Liver (tissue), 9 donors: ENCODE results near the gene XXYLT1. TPM values are rescaled to one million over a fixed set of nuclear protein-coding genes. Genes with fewer than 3 reads are reported as not detected.

Source experiments
- DNase-seq: peaks from one replicate; pipeline ENCODE4 v3.0.0-alpha.2; 2017; ENCODE audit warnings: low spot score
- H3K27ac ChIP-seq, 2 donors: one replicate each; pipeline ENCODE4 v1.7.0; 2013; ENCODE audit warnings: inconsistent platforms in 2 of 2, low read length in 2 of 2, control low read depth in 1 of 2, low read depth in 1 of 2, mild to moderate bottlenecking in 1 of 2
- H3K27me3 ChIP-seq, 4 donors: one replicate each; pipeline versions ENCODE4 v1.6.1 to v1.7.0; 2013; ENCODE audit warnings: low read length in 3 of 4, inconsistent platforms in 1 of 4, mild to moderate bottlenecking in 1 of 4, moderate library complexity in 1 of 4; ENCODE audit not compliant: control insufficient read depth in 4 of 4, insufficient read depth in 4 of 4
- H3K36me3 ChIP-seq, 4 donors: one replicate each; pipeline versions ENCODE4 v1.6.1 to v1.7.0; 2013; ENCODE audit warnings: low read length in 3 of 4, mild to moderate bottlenecking in 3 of 4, low read depth in 1 of 4, moderate library complexity in 1 of 4; ENCODE audit not compliant: control insufficient read depth in 4 of 4, insufficient read depth in 3 of 4
- H3K4me1 ChIP-seq, 4 donors: one replicate each; pipeline versions ENCODE4 v1.6.1 to v1.7.0; 2013; ENCODE audit warnings: low read length in 3 of 4, mild to moderate bottlenecking in 3 of 4, moderate library complexity in 1 of 4; ENCODE audit not compliant: control insufficient read depth in 4 of 4, insufficient read depth in 4 of 4
- H3K4me3 ChIP-seq, 3 donors: one replicate each; pipeline versions ENCODE4 v1.6.1 to v1.7.0; 2013; ENCODE audit warnings: low read length in 3 of 3, control low read depth in 1 of 3, low read depth in 1 of 3, mild to moderate bottlenecking in 1 of 3
- H3K9ac ChIP-seq, 2 donors: one replicate each; pipeline ENCODE4 v1.7.0; 2013; ENCODE audit warnings: low read length in 2 of 2, mild to moderate bottlenecking in 2 of 2, moderate library complexity in 2 of 2, control low read depth in 1 of 2, low read depth in 1 of 2
- H3K9me3 ChIP-seq, 4 donors: one replicate each; pipeline versions ENCODE4 v1.6.1 to v1.7.0; 2013; ENCODE audit warnings: low read length in 3 of 4; ENCODE audit not compliant: control insufficient read depth in 4 of 4
- FOXA1 ChIP-seq: IDR thresholded peaks from 2 replicates; pipeline ENCODE4 v1.6.1; 2016; ENCODE audit warnings: antibody characterized with exemption
- HNF4A ChIP-seq, 2 donors: conservative IDR thresholded peaks; 2 replicates each; pipeline ENCODE4 v1.6.1; 2016; ENCODE audit warnings: antibody characterized with exemption in 2 of 2, mild to moderate bottlenecking in 2 of 2
- HNF4G ChIP-seq: IDR thresholded peaks from 2 replicates; pipeline ENCODE4 v1.6.1; 2016; ENCODE audit warnings: antibody characterized with exemption
- NR2F2 ChIP-seq: IDR thresholded peaks from 2 replicates; pipeline ENCODE4 v1.6.1; 2016; ENCODE audit warnings: antibody characterized with exemption
- RAD21 ChIP-seq, 2 donors: IDR thresholded peaks; 2 replicates each; pipeline ENCODE4 v1.6.1; 2016; ENCODE audit warnings: antibody characterized with exemption in 2 of 2, mild to moderate bottlenecking in 2 of 2
- RXRA ChIP-seq, 2 donors: IDR thresholded peaks; 2 replicates each; pipeline ENCODE4 v1.6.1; 2017 to 2018; ENCODE audit warnings: antibody characterized with exemption in 2 of 2, mild to moderate bottlenecking in 1 of 2
- SP1 ChIP-seq: IDR thresholded peaks from 2 replicates; pipeline ENCODE4 v1.6.1; 2018; ENCODE audit warnings: antibody characterized with exemption, mild to moderate bottlenecking
- TAF1 ChIP-seq: conservative IDR thresholded peaks from 2 replicates; pipeline ENCODE4 v1.6.1; 2016; ENCODE audit warnings: antibody characterized with exemption, mild to moderate bottlenecking
- YY1 ChIP-seq: IDR thresholded peaks from 2 replicates; pipeline ENCODE4 v1.6.1; 2016; ENCODE audit warnings: antibody characterized with exemption, mild to moderate bottlenecking
- WGBS: extraction: QIAGEN DNeasy Blood & Tissue Kit; methylation state at CpG from one replicate; pipeline ENCODE4 v1.1.7; 2013; 5-methylcytosine and 5-hydroxymethylcytosine counted together
- polyA plus RNA-seq, 2 donors: library from polyadenylated mRNA; stranded (reverse) in 1 of 2; unstranded in 1 of 2; fragments of 200-250 nt in 1 of 2; fragments of >200 nt in 1 of 2; fragmentation: Nextera tagmentation in 1 of 2; extraction: Ambion mirVana in 1 of 2; gene quantifications; one replicate each; pipeline versions ENCODE4 v1.2.1 to v1.2.3, GENCODE V29; 2013 to 2015
- total RNA-seq, 2 donors: library from RNA; depleted of rRNA; stranded (reverse); fragments of >200 nt; gene quantifications; one replicate each; pipeline ENCODE4 v1.2.3, GENCODE V29; 2014
- TF ChIP-seq, protein P1 (sequence below): fragments of 150-350 bp; IDR thresholded peaks from 2 replicates; pipeline ENCODE4 v1.5.1; 2017; ENCODE audit warnings: improper control_type of control experiment, low read depth, low read length; ENCODE audit not compliant: missing input control
- TF ChIP-seq, protein P2 (sequence below): IDR thresholded peaks from 2 replicates; pipeline ENCODE4 v1.6.1; 2016; ENCODE audit warnings: antibody characterized with exemption
- TF ChIP-seq, protein P3 (sequence below): IDR thresholded peaks from 2 replicates; pipeline ENCODE4 v1.6.1; 2016; ENCODE audit warnings: antibody characterized with exemption, mild to moderate bottlenecking
- TF ChIP-seq, protein P4 (sequence below): IDR thresholded peaks from 2 replicates; pipeline ENCODE4 v1.6.1; 2016; ENCODE audit warnings: antibody characterized with exemption
- donor health status: healthy.
- donor health status: healthy.
- donor health status: healthy.
- donor health status: healthy.
- donor health status: healthy.

XXYLT1 gene
- total and polyA plus RNA-seq, 4 donors, result 0.93 to 7.6 (median 2.8) TPM

DNA sequence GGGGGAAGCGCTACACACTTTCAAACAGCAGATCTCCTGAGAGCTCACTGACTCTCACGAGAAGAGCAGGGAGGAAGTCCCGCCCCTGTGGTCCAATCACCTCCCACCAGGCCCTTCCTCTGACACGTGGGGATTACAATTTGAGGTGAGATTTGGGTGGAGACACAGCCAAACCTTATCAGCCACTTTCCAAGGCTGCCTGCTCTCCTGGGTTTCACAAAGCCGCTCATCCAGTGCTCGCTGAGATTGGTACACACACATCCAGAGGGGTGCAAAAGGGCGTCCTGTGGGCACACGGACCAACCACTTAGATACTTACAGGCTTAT lies 23.1 kb downstream of the XXYLT1 start:
- Histone ChIP-seq H3K36me3 (no peaks in the 10 kb centered on the region), H3K27ac (no peak overlapping the region), H3K9ac (no peak overlapping the region), H3K9me3 (no peaks in the 10 kb centered on the region), H3K4me1 (no peaks in the 10 kb centered on the region), H3K4me3 (no peak overlapping the region), H3K27me3 (no peaks in the 10 kb centered on the region)
- no peak for DNase-seq
- 90% methylated on average over 8 of the region's 8 CpGs for WGBS
- TF ChIP-seq, protein P1, sequence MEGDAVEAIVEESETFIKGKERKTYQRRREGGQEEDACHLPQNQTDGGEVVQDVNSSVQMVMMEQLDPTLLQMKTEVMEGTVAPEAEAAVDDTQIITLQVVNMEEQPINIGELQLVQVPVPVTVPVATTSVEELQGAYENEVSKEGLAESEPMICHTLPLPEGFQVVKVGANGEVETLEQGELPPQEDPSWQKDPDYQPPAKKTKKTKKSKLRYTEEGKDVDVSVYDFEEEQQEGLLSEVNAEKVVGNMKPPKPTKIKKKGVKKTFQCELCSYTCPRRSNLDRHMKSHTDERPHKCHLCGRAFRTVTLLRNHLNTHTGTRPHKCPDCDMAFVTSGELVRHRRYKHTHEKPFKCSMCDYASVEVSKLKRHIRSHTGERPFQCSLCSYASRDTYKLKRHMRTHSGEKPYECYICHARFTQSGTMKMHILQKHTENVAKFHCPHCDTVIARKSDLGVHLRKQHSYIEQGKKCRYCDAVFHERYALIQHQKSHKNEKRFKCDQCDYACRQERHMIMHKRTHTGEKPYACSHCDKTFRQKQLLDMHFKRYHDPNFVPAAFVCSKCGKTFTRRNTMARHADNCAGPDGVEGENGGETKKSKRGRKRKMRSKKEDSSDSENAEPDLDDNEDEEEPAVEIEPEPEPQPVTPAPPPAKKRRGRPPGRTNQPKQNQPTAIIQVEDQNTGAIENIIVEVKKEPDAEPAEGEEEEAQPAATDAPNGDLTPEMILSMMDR, result no peak
- TF ChIP-seq NR2F2 (no peak), TAF1 (no peak), RXRA (IDR thresholded peaks at IDR 0.05) (no peak), FOXA1 (no peak), SP1 (no peak)
- TF ChIP-seq, protein P2, sequence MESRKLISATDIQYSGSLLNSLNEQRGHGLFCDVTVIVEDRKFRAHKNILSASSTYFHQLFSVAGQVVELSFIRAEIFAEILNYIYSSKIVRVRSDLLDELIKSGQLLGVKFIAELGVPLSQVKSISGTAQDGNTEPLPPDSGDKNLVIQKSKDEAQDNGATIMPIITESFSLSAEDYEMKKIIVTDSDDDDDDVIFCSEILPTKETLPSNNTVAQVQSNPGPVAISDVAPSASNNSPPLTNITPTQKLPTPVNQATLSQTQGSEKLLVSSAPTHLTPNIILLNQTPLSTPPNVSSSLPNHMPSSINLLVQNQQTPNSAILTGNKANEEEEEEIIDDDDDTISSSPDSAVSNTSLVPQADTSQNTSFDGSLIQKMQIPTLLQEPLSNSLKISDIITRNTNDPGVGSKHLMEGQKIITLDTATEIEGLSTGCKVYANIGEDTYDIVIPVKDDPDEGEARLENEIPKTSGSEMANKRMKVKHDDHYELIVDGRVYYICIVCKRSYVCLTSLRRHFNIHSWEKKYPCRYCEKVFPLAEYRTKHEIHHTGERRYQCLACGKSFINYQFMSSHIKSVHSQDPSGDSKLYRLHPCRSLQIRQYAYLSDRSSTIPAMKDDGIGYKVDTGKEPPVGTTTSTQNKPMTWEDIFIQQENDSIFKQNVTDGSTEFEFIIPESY, result no peak

DNA sequence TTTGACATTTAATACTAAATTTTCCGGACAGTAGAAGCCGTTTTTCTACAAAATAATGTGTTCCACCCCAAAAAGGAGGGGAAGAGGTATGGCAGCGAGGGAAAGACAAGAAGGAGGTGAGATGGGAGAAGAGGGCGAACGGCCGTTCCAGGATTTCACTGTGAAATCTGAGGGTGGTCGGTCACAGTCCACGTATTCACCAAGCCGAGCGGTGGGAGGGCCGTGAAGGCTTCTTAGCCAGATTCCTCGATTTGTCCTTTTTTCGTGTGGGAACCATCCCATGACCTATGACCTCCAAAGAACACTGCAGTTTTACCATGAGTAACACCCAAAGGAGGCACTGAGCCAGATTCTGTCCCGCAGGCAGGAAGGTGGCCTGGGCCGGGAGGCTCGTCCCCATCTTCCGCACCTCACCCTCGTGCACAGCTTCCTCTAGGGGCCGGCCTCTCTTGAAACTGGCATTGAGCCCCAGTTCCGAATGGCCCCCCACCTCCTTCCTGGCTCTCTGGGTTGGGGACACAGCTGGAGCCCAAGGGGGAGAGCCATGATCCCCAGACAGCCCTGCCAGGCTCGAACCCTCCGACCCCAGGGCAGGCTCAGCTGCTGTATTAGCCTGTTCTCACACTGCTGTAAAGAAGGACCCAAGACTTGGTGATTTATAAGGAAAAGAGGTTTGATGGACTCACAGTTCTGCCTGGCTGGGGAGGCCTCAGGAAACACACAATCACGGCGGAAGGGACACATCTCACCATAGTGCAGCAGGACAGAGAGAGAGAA lies 23.7 kb downstream of the XXYLT1 start:
- no peak for DNase-seq
- Histone ChIP-seq H3K4me1 (no peaks in the 10 kb centered on the region), H3K27ac (no peak overlapping the region), H3K27me3 (no peaks in the 10 kb centered on the region), H3K36me3 (no peaks in the 10 kb centered on the region), H3K9me3 (no peaks in the 10 kb centered on the region), H3K9ac (no peak overlapping the region), H3K4me3 (no peak overlapping the region)
- WGBS, result 95% methylated on average over 24 of the region's 24 CpGs
- TF ChIP-seq, protein P3, sequence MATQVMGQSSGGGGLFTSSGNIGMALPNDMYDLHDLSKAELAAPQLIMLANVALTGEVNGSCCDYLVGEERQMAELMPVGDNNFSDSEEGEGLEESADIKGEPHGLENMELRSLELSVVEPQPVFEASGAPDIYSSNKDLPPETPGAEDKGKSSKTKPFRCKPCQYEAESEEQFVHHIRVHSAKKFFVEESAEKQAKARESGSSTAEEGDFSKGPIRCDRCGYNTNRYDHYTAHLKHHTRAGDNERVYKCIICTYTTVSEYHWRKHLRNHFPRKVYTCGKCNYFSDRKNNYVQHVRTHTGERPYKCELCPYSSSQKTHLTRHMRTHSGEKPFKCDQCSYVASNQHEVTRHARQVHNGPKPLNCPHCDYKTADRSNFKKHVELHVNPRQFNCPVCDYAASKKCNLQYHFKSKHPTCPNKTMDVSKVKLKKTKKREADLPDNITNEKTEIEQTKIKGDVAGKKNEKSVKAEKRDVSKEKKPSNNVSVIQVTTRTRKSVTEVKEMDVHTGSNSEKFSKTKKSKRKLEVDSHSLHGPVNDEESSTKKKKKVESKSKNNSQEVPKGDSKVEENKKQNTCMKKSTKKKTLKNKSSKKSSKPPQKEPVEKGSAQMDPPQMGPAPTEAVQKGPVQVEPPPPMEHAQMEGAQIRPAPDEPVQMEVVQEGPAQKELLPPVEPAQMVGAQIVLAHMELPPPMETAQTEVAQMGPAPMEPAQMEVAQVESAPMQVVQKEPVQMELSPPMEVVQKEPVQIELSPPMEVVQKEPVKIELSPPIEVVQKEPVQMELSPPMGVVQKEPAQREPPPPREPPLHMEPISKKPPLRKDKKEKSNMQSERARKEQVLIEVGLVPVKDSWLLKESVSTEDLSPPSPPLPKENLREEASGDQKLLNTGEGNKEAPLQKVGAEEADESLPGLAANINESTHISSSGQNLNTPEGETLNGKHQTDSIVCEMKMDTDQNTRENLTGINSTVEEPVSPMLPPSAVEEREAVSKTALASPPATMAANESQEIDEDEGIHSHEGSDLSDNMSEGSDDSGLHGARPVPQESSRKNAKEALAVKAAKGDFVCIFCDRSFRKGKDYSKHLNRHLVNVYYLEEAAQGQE, result no peak
- TF ChIP-seq HNF4A (conservative IDR thresholded peaks at IDR 0.05), result no peak

DNA sequence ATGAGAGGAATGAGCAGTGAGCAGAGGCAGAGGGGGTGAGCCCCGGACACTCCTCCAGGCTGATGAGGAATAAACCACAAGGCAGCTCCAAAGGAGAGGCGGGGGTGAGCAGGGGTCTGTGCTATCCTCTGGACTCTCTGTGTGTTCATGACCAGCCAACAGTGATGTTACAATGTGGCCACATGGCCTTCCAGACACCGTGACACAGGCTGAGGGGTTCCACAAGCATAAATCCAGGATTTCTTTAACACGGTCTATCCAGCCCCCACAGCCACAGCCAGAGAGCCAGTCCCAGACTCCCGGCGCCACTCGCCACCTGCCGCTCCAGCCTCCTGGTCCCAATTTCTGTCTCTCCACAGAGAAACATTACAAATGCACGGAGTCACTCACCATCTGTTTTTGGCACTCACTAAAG lies 24.4 kb downstream of the XXYLT1 start:
- Histone ChIP-seq H3K9me3 (no peaks in the 10 kb centered on the region), H3K27ac (no peak overlapping the region), H3K36me3 (no peaks in the 10 kb centered on the region), H3K4me3 (no peak overlapping the region), H3K27me3 (no peaks in the 10 kb centered on the region), H3K4me1 (no peaks in the 10 kb centered on the region), H3K9ac (no peak overlapping the region)
- DNase-seq, result no peak
- 97% methylated on average over 9 of the region's 9 CpGs for WGBS
- TF ChIP-seq, protein P3, result no peak
- TF ChIP-seq SP1 (no peak), NR2F2 (no peak), TAF1 (no peak), HNF4A (conservative IDR thresholded peaks at IDR 0.05) (no peak), RAD21 (IDR thresholded peaks at IDR 0.05) (no peak), HNF4G (no peak), YY1 (no peak)
- TF ChIP-seq, protein P4, sequence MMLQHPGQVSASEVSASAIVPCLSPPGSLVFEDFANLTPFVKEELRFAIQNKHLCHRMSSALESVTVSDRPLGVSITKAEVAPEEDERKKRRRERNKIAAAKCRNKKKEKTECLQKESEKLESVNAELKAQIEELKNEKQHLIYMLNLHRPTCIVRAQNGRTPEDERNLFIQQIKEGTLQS, result no peak
